AG04449 (cell line): ENCODE data around the gene ELMO2.

ENCODE experiments used
- CTCF ChIA-PET: fragments of 350-600 bp; formaldehyde crosslinking; extraction: SDS; loops from one replicate; lab custom pipeline; 2021; ENCODE audit warnings: antibody characterized with exemption; lab: Yijun Ruan, JAX
- POLR2A ChIA-PET: fragments of 400-600, 350-600 bp; formaldehyde crosslinking; extraction: SDS; loops from one replicate; lab custom pipeline; 2020; ENCODE audit warnings: antibody characterized with exemption, inconsistent platforms; lab: Yijun Ruan, JAX
- DNase-seq: peaks from one replicate; pipeline ENCODE4 v3.0.0-alpha.2; 2010; ENCODE audit warnings: low read depth, low spot score
- H3K4me3 ChIP-seq: 2 replicates; pipeline ENCODE4 v1.5.1; 2011; ENCODE audit warnings: low read depth, mild to moderate bottlenecking, control low read depth, low read length
- CTCF ChIP-seq: IDR thresholded peaks from one replicate; pipeline ENCODE4 v1.5.1; 2011; ENCODE audit warnings: mild to moderate bottlenecking, moderate library complexity, low read length, control low read depth, inconsistent platforms; ENCODE audit not compliant: insufficient read depth; ENCODE audit errors: missing control alignments

Gene ELMO2

GRCh38 chr20:46358346-46359058 lies 47.9 kb downstream of the ELMO2 start:
- no peak for TF ChIP-seq CTCF
- CTCF ChIA-PET, result interaction anchor here (1.0 to 9.3 kb wide), 2 partner anchors 9 to 226 kb away, joined by 3 to 57 read pairs; no protein-coding TSS in a partner anchor
- POLR2A ChIA-PET, result interaction anchor here (0.6 kb wide), 1 partner anchor 161 kb away, joined by 3 read pairs; no protein-coding TSS in a partner anchor
- no peak overlapping the region for H3K4me3 ChIP-seq
- no peak for DNase-seq

- TF ChIP-seq CTCF, result no peak
- ChIA-PET CTCF (interaction anchor here (1.3 to 9.3 kb wide), 2 partner anchors 8 to 11 kb away, joined by 4 to 57 read pairs; no protein-coding TSS in a partner anchor), POLR2A (no interaction called here)
- H3K4me3 ChIP-seq, result no peak overlapping the region
- no peak for DNase-seq
Observed at GRCh38 chr20:46357030-46357514, 49.3 kb downstream of the ELMO2 start.

GRCh38 chr20:46356195-46357029 lies 50.0 kb downstream of the ELMO2 start:
- CTCF ChIA-PET, result interaction anchor here (1.3 to 9.3 kb wide), 2 partner anchors 7 to 10 kb away, joined by 4 to 57 read pairs; no protein-coding TSS in a partner anchor

GRCh38 chr20:46355778-46356177 lies 50.6 kb downstream of the ELMO2 start:
- no peak for TF ChIP-seq CTCF
- ChIA-PET POLR2A (interaction anchor here (1.1 to 1.4 kb wide), 2 partner anchors 8 to 51 kb away, joined by 3 read pairs; partner anchors contain the start of gene ELMO2), CTCF (no interaction called here)

More at GRCh38 chr20:46356195-46357029, 50.0 kb downstream of the ELMO2 start:
- H3K4me3 ChIP-seq, result no peak overlapping the region
- DNase-seq, result no peak
- POLR2A ChIA-PET, result interaction anchor here (1.1 to 1.4 kb wide), 2 partner anchors 7 to 50 kb away, joined by 3 read pairs; partner anchors contain the start of gene ELMO2
- TF ChIP-seq CTCF, result no peak

GRCh38 chr20:46354920-46355654 lies 51.3 kb downstream of the ELMO2 start:
- POLR2A ChIA-PET, result interaction anchor here (1.1 to 1.4 kb wide), 2 partner anchors 9 to 51 kb away, joined by 3 read pairs; partner anchors contain the start of gene ELMO2
- H3K4me3 ChIP-seq, result no peak overlapping the region
- DNase-seq, result no peak
- no peak for TF ChIP-seq CTCF
- CTCF ChIA-PET, result no interaction called here

More at GRCh38 chr20:46355778-46356177, 50.6 kb downstream of the ELMO2 start:
- no peak overlapping the region for H3K4me3 ChIP-seq
- DNase-seq, result no peak
